Suppressor macrophage treated with lipopolysaccharide for 4 hours (primary cell): Measurements from ENCODE around the gene AP3D1.

Experiments
- DNase-seq: peaks from one replicate; pipeline ENCODE4 v3.0.0-alpha.2; 2020

AP3D1 gene

DNA sequence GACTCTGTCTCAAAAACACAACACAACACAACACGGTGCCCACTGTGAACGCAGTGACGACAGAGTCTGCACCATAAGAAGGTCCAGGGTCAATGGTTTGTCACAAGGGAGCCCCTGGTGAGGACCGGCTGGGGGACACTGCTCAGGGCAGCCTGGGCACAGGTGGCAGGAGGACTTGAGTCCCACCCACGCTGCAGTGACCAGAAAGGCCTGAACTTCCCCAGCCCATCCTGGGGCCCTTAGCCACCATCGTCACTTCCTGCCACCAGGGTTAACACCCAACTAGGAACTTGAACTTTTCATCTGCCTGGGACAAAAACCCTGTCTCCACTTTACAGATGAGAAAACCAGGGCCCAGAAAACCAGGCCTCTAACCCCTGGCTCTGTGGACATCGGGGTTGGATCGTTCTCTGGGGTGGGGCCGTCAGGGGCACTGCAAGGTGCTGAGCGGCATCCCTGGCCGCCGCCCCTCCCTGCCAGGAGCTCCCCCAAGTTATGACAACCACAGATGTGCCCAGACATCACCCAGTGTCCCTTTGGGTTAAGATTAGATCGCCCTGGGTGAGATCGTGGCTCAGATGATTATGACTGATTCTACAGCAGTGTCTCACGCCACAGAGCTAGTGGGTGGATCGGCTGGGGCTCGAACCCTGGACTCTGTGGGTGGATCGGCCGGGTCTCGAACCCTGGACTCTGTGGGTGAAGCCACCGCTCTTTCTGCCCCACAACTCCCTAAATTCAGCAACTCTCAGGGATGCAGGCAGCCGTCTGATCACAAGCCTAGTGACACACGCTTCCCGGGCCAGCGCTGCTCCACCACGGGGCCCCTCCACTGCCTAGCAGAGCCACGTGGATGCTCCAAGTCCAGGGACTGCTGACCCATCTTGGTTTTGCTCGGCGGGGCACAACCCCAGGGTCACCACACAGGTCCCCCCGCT, 69.2 kb downstream of the AP3D1 start:
- DNase-seq: peak; percentile 76

DNA sequence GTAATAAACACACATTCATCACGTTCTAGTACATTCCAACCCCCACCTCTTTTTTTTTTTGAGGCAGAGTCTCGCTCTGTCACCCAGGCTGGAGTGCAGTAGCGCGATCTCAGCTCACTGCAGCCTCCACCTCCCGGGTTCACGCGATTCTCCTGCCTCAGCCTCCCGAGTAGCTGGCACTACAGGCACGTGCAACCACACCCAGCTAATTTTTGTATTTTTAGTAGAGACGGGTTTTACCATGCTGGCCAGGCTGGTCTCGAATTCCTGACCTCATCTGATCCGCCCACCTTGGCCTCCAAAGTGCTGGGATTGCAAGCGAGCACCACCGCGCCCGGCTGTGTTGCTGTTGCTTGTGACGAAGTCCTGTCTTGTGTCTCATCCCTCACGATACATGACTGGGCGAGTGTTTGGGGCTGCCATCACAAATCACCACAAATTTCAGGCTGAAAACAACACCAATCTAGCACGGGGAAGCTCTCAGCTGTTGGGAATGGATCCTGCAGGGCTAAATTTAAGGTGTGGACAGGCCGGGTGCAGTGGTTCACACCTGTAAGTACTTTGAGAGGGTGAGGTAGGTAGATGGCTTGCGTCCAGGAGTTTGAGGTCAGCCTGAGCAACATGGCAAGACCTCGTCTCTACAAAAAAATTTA, 70.9 kb downstream of the AP3D1 start:
- DNase-seq: no peak

DNA sequence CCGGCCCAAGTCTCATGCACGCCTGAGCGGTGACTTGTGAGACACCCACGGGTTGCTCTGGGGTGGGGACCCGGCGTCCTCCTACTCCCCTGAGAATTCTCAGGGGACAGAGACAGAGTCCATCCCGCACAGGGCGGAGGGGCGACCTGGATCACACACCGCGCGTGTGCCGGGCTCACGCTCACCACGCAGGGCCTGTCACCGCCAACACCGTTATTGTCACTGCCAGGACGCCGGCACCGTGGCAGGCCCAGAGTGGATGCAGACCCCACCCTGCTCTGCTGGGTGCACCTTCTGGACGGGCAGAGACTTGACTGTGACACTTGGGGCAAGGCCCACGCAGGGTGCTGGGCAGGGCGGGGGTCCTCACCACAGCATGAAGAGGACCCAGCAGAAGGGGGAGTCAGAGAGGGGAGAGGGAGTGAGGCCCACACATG, 71.5 kb downstream of the AP3D1 start:
- no peak for DNase-seq

DNA sequence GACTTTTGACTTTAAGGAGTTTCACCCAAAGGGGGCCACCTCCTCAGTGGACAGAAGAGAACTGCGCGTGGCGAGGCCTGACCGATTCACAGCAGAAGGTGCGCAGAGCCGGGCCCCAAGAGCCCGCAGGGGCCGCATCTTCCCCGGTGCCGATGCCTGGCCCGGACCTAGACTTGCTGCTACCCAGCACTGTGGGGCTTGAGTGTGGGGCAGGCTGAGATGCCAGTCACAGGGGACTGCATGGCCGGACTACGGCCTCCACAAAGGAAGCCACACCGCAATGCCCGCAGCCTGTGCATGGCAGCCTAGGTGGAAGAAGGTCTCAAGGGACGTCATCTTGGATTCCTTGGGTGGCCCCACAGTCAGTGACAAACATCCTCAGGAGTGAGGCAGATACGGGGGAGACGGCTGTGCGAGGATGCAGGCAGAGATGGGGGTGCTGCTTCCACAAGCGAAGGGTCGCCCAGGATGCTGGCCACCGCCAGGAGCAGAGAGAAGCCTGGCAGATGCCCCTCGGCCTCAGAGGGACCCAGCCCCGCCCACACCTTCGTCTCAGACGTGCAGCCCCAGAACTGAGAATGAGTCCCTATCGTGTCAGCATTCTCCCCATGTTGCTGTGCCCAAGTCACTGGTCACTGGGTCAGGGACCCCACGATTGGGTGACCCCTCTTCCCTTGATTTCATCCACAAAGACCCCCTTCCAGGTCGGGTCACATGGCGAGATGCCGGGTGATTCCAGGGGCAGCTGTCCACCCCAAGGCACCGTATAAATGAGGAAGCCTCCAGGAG, 72.1 kb downstream of the AP3D1 start:
- no peak for DNase-seq

DNA sequence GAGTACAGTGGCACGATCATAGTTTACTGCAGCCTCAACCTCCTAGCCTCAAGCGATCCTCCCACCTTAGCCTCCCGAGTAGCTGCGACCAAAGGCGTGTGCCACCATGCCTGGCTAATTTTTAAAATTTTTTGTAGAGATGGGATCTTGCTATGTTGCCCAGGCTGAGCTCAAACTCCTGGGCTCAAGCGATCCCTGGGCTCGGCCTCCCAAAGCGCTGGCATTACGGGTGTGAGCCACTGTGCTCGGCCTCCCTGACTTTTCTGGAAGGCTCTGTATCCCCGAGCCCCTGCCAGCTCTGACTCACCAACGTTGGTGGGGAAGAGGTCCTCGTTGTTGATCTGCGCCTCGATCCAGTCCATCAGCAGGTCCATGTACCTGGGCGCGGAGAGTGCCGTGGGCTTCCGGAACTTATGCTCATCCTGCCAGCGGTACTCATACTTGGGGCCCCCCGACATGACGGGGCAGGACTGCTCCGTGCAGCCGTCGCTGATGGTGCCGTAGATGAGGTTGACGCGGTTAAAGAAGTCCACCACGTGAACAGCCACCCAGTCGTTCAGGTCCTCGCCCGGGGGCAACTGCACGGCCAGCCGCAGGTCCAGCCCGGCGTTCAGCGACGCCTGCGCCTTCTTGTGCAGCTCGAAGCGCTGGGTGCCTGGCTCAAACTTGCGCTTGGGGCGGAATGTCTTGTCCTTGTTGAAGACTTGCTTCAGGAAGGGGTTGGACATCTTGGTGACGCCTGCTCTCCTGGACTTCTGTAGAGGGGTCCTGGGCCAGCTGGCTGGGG, 73.3 kb downstream of the AP3D1 start:
- no peak for DNase-seq

DNA sequence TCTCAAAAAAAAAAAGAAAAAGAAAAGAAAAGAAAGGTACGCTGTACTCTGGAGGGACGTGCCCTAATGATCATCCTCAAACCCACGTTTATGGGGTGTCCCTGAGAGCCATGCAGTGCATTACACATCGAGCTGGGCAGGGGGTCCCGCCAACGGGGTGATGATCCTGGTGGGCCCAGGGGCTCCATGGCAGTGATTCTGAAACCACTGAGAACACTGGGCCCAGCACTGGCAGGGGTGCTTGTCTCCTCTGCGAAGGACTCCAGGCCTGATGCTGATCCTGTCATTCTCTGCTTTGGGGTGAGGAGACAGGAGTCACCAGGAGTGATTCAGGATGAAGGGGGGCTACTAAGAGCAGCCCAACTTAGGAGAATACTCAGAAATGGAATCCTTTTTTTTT, 74.0 kb downstream of the AP3D1 start:
- no peak for DNase-seq

DNA sequence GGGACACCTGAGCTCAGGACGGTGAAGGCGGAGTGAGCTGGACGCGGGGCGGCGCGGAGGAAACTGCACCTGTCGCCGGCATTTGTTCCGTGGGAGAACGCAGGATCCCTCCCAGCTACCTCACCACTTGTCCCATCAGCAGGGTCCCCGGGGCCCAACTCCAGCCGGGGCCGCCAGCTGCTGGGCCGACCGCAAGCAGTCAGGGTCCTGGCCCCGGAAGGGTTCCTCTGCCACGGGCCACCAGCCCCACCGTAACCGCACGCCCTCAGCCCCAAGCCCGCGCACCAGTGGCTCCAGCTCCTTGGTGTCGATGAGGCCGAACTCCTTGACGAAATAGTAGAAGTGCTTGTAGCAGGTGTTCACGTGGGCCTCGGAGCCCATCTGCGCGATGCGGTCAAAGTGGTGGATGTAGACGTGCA, 74.8 kb downstream of the AP3D1 start:
- no peak for DNase-seq

DNA sequence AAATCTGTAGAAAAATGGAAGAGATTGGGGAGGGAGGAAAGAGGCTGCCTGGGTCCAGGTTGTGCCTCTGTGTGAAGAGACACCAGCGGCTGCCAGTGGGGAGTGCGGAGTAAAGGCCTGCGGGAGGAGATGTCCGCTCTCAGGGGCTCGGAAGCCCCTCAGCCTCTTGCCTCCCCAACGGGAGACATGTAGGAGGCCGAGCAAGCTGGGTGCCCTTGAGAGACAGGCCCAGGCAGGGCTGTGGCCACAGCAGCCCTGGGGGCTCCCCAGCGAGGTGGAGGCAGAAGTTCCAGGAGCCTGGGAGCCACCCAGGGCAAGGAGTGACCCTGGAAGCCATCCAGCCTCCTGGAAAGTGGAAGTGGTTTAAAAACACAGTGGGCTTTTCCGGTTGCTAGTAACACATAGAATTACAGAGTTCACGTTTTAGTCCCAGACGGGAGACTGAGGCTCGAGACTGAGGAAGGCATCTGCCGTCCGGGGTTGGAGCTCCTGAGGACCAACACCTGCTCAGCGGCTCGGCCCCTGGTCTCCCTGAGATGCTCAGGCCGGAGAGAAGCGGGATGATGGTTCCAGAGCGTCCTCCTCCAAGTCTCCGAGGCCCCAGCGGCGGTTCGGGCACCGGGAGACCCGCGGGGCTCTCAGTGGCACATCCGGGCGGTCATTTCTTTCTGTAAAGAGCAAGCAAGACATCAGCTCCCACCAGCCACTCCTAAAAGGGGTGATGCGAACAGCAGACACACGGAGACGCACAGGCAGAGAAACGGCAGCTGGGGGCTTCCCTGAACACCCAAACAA, 78.4 kb downstream of the AP3D1 start:
- no peak for DNase-seq

DNA sequence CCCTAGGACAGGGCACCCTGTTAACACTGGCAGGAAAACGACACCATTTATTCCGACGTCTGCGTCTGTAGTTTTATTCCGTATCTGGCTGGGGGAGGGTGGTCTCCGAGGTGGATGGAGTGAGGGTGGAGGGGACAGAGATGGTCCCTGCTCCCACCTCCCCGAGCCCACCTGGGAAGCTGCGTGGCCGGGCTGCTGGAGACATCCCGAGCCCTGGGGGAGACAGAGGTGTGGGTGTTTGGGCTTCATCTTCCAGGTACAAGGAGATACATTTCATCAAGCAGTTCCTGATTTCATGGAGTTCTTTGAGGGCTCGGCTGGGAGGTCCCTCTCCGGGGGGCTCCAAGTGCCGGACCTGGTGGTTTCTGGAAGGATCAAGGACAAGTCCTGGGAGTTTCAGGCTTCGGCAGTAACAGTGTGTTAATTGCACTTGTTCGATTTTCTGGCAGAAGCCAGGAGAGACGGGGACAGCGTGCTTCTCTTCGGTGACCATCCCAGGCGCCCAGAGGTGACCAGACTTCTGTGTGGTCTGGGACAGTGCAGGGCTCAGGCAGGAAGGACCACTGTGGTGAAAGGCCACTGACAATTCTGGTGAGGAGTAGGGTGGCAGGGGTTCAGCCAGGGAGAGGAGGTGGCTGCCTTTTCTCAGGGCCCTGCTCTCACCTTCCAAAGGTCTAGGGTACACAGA, 80.2 kb downstream of the AP3D1 start:
- DNase-seq: no peak

DNA sequence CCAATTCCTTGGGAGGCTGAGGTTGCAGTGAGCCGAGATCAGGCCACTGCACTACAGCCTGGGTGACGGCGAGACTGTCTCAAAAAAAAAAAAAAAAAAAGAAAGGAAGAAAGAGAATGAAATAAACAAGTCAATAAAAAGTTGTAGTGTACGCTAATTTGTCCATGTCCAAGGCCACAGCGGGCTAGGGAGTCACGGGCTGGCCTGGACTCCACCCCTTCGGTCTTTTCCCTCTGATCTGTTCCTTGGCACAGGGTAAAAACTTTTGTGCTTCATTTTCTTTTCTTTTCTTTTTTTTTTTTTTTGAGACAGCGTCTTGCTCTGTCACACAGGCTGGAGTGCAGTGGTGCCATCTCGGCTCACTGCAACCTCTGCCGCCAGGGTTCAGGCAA, 80.9 kb downstream of the AP3D1 start:
- no peak for DNase-seq

DNA sequence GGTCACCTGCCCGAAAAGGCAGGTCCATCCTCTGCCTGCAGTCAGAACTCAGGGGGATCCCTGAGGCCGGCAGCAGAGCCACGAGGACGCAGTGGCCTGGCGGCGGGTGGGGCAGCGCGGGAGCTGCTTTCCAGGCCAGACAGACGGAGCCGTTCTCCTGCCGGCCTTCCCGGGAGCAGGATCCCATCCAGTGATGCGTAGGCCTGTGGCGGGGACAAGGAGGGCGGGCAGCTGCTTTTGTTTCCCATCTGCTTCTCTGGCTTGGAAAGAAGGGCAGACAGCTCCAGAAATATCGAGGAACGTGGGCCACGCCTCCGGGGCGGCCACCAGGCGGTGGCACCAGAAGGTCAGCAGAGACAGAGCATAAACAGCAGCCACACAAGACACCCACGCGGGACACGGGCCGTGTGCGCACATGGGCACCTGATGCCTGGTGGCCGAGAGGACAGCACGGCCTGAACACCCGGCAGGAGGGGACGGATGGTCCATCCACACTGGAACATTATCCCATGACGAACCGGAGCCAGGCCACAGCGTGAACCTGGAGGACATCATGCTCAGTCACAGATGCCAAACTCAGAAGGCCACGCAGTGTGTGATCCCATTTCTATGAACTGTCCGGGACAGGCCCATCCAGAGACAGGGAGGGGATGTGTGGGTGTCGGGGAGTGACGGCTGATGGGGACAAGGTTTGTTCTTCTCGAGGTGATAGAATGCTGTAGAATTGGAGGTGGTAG, 86.4 kb downstream of the AP3D1 start:
- no peak for DNase-seq

DNA sequence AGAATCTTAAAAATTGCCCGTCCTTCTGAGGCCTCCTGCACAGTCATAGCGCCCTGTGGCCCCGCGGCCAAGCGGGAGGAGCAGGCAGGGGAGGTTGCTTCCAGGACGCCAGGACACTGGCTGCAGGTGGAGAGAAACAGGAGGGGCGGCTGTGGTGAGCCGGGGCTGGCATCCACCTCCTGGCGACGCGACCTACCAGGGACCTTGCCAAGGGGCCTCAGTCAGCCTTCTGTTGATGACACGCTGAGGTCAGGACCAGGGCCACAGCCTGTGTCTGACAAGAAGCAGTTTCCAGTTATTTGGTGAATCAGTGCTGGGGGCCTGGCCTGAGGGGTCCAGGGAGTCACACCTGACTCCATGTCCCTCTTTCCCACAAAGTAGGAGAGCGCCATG, 87.0 kb downstream of the AP3D1 start:
- DNase-seq: no peak

DNA sequence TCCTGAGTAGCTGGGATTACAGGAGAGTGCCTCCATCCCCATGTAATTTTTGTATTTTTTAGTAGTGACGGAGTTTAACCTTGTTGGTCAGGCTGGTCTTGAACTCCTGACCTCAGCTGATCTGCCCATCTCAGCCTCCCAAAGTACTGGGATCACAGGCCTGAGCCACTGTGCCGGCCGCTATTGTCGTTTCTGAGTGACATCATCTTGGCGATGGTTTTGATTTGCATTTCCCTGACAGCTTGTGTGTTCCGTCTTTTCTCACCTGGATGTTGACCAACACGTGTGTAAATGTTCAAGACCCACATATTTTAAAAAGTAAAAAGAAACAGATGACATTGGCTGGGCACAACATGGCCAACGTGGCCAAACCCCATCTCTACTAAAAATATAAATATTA, 87.5 kb downstream of the AP3D1 start:
- DNase-seq: no peak

DNA sequence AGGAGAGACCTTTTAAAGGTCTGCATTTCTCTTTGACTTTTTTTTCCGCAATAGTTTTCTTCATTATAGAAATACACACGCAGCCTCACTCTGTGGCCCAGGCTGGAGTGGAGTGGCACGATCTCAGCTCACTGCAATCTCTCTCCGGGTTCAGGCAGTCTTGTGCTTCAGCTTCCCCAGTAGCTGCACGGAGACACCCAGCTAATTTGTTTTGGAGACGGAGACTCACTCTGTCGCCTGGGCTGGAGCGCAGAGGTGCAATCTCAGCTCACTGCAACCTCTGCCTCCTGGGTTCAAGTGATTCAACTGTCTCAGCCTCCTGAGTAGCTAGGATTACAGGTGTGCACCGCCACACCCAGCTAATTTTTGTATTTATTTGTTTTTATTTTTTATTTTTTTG, 88.6 kb downstream of the AP3D1 start:
- DNase-seq: no peak

DNA sequence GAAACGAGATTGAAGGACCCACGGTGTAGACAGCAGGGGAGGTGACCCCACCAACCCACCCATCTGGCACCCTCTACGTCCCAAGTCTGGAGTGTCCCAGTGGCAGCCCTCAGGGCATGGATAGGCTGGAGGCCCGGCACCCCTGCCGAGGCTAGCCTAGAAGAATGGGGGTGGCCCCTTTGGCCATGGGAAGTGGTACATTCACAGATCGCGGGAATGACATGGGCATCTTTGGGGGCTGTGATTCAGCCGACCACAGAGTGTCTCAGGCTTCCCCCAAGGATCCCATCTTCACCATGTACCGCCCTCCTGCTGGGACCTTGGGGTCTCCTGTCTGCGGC, 89.0 kb downstream of the AP3D1 start:
- DNase-seq: no peak

DNA sequence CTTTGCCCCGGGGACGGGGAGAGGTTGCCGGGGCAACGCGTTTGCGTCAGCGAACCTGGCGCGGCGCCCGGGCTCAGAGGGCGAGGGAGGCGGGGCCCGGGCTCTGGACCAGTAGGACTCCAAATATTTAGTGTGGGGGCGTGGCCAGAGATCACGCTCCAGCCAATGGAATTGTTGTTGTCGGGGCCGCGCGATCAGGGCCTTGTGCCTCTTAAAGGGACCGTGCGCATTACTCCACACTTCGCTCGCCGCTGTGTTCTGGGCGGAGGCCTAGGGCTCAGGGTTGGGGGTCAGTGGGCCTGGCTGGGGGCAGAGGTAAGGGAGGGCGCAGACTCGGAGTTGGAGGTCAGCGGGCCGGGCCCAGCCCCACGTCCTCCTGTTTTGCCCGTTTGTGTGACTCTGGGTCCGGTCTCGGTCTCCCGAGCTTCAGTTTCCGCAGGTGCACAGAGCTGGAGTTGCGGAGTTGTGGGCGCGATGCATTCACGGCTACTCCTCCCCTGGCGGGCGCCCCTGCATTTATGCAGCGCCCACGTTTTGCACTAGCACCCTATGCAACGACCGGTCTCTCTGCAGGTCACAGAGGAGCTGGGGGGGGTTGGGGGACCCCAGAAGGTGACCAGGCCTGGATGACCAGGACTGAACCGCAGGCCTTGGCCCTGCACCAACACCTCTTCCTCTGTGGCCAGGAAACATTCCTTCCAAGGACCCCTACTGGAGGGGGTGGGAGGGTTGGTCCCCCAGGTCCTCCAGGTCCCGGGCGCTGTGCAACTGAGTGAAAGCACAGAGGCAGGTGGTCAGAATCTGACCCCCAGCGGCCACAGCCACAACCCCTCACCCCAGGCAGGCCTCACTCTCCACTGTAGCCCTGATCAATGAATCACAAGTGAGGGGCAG, 89.6 kb downstream of the AP3D1 start:
- peak; percentile 100 for DNase-seq

DNA sequence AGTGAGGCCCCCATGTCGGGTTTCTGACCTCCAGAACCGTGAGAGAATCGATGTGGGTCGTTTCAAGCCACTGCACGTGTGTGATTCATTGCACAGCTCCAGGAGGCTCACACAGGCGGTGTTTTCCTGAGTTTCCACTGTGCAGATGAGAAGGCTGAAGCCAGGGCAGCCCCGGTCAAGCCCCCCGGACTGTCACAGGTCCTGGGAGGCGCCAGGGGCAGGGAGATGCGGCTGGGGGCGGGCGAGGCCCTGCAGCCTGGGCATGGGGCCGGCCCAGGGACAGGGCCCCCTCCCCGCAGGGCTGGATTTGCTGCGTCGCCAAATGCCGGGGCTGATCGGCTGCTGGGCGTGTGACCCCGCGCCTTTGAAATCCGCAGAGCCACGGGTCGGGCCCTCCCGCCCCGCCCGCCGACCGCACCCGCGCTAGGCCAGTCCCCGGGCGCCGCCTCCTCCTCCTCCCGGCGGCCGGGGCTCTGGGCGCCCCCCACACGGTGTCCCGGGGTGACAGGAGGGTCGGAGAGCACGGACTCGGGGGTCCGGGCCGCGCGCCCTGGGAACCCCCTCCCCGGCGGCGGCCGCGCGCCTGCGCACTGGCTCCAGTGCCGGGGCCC, 90.4 kb downstream of the AP3D1 start:
- peak; percentile 70 for DNase-seq

DNA sequence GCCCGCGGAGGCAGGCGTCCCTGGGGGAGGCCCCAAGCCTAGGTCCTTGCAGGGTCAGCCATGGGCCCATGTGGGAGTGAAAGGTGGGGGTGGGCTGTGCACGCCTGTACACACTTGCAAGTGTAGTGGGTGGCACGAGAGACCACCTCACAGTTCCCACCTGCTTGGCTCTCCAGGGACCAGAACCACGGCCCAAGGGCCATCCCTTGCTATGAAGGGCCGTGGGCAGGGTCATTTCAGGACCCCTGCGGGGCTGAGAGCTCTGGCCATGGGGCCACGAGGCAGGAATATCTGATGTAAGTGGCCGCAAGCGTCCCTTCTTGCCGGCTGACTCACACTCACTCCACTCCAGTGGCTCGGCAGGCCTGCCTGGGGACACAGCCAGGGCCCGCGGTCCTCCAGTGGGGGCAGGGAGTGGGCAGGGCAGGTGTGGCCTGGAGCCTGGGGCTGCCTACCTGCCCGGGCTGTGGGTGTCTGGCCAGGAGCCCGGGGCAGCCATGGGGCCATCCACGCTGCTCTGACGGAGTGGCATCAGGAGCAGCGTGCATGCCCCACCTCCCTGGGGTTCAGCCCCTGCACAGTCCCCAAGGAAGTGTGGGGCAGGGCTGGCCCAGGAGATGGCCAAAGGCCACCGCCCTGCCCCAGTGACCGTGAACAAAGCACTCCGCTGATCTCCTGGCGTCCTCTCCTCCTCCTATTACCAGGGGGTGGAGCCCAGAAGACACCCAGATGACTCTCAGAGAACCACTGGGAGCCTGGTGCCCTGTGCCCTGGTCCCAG, 91.8 kb downstream of the AP3D1 start:
- no peak for DNase-seq
